Osteocyte (in vitro differentiated cells): Measurements from ENCODE around the gene KRT86. TPM values are rescaled to one million over a fixed set of nuclear protein-coding genes. Genes with fewer than 3 reads are reported as not detected.
A peak's percentile ranks its signal among the peaks of the same experiment; 100 is the strongest.

Experiments
- DNase-seq: peaks from one replicate; pipeline ENCODE4 v3.0.0; 2021; ENCODE audit warnings: mixed read lengths; ENCODE audit not compliant: unreplicated experiment; ENCODE audit errors: extremely low spot score
- H3K27ac Mint-ChIP-seq: one replicate; pipeline ENCODE4 v1.8.0; 2021; ENCODE audit warnings: mild to moderate bottlenecking, mixed read lengths; ENCODE audit not compliant: unreplicated experiment
- H3K27me3 Mint-ChIP-seq: one replicate; pipeline ENCODE4 v1.8.0; 2021; ENCODE audit warnings: mixed read lengths; ENCODE audit not compliant: unreplicated experiment
- H3K36me3 Mint-ChIP-seq: one replicate; pipeline ENCODE4 v1.8.0; 2021; ENCODE audit warnings: mixed read lengths; ENCODE audit not compliant: unreplicated experiment
- H3K4me1 Mint-ChIP-seq: one replicate; pipeline ENCODE4 v1.8.0; 2021; ENCODE audit warnings: mixed read lengths; ENCODE audit not compliant: unreplicated experiment
- H3K4me3 Mint-ChIP-seq: one replicate; pipeline ENCODE4 v1.8.0; 2021; ENCODE audit warnings: mild to moderate bottlenecking, moderate library complexity, mixed read lengths; ENCODE audit not compliant: unreplicated experiment
- H3K9me3 Mint-ChIP-seq: one replicate; pipeline ENCODE4 v1.8.0; 2021; ENCODE audit warnings: mixed read lengths; ENCODE audit not compliant: unreplicated experiment
- total RNA-seq: library from RNA; stranded (reverse); gene quantifications from 2 replicates; pipeline ENCODE4 v1.2.1, GENCODE V29; 2021
- TF ChIP-seq, protein P1 (sequence below): fragments of 200-600 bp; sonication (generic); IDR thresholded peaks from 2 replicates; pipeline ENCODE4 v1.5.0; 2021; ENCODE audit warnings: antibody characterized with exemption, mild to moderate bottlenecking, moderate library complexity

The KRT86 gene
- total RNA-seq, 1 donor from 2014 or later, result 0.24 TPM

DNA sequence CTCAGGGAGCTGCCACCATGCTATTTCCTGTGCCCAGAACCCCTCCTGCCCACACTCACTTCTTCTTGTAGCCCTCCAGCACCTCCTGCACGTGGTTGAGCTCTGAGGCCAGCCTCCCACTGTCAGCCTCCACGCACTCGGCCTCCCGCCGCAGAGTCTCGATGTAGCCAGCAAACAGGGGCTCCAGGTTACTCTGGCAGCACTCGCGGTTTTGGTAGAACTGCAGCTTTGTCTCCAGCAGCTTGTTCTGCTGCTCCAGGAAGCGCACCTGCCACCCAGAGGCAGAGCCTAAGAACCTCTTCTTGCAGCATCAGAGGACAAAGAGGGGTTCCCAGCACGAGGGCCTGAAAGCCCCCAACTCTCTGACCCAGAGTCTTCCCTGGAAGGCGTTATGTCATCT is 44.7 kb downstream of the KRT86 start:
- H3K27ac Mint-ChIP-seq, result no peak overlapping the region
- H3K9me3 Mint-ChIP-seq, result no peaks in the 10 kb centered on the region
- TF ChIP-seq, protein P1, sequence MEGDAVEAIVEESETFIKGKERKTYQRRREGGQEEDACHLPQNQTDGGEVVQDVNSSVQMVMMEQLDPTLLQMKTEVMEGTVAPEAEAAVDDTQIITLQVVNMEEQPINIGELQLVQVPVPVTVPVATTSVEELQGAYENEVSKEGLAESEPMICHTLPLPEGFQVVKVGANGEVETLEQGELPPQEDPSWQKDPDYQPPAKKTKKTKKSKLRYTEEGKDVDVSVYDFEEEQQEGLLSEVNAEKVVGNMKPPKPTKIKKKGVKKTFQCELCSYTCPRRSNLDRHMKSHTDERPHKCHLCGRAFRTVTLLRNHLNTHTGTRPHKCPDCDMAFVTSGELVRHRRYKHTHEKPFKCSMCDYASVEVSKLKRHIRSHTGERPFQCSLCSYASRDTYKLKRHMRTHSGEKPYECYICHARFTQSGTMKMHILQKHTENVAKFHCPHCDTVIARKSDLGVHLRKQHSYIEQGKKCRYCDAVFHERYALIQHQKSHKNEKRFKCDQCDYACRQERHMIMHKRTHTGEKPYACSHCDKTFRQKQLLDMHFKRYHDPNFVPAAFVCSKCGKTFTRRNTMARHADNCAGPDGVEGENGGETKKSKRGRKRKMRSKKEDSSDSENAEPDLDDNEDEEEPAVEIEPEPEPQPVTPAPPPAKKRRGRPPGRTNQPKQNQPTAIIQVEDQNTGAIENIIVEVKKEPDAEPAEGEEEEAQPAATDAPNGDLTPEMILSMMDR, result peak; percentile 26
- DNase-seq, result no peak
- no peaks in the 10 kb centered on the region for H3K36me3 Mint-ChIP-seq
- H3K27me3 Mint-ChIP-seq, result peaks cover 48% of the 10 kb centered on the region
- H3K4me1 Mint-ChIP-seq, result no peaks in the 10 kb centered on the region
- no peak overlapping the region for H3K4me3 Mint-ChIP-seq

DNA sequence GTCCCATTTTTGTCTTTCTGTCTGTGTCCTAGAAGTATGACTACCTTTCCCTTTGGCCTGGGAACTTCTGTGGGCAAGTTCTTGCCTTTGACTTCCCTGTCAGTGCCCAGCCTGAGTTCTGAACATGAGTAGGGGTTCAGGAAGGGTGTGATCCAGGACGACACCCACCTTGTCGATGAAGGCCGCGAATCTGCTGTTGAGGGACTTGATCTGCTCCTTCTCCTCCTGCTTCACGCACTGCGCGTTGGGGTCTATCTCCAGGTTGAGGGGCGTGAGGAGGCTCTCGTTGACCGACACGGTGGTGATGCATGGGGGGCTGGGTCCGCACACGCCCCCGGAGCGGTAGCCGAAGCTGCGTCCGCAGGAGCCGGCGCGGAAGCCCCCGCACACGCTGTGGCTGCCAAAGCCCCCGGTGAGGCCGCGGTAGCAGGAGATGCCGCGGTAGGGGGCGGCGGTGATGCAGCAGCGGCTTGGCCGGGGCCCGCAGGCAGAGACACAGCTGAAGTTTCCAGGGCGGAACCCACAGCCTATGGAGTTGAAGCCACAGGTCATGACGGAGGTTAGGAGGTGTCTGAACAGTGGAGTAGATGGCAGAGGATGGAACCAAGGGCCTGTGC is 46.4 kb downstream of the KRT86 start, which contains the start of gene KRT83:
KRT83 (minus strand) TSS at position 615 of the 617 bp plus-strand sequence; CDS start at position 552, 63 bp downstream.
- TF ChIP-seq, protein P1, result no peak
- Mint-ChIP-seq H3K27me3 (peaks cover 41% of the 10 kb centered on the region), H3K27ac (no peak within 1 kb of the TSS), H3K36me3 (no peaks in the 10 kb centered on the region), H3K9me3 (no peaks in the 10 kb centered on the region), H3K4me1 (no peaks in the 10 kb centered on the region), H3K4me3 (no peak within 1 kb of the TSS)
- no peak for DNase-seq

DNA sequence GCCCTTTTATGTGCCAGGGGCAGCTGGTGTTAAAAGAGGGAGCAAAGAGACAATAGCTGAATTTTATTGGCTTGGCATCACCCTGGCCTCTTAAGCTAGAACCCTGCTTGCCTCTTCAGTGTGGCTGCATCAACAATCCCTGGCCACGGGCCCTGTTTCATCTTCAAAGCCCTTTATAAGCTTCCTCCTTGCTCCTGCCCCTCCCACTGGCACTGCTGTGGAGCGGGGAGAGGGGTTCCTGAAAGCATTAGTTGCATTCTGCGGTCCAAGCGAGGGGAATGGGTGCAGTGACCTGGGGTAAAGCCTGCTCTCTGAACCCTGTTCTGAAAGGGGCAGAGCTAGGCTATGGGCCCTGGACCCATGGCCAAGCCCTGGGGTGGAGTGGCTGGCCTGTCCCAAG is 47.0 kb downstream of the KRT86 start:
- H3K4me3 Mint-ChIP-seq, result no peak overlapping the region
- no peak for DNase-seq
- TF ChIP-seq, protein P1, result no peak
- peaks cover 41% of the 10 kb centered on the region for H3K27me3 Mint-ChIP-seq
- H3K36me3 Mint-ChIP-seq, result no peaks in the 10 kb centered on the region
- H3K27ac Mint-ChIP-seq, result no peak overlapping the region
- no peaks in the 10 kb centered on the region for H3K4me1 Mint-ChIP-seq
- no peaks in the 10 kb centered on the region for H3K9me3 Mint-ChIP-seq

DNA sequence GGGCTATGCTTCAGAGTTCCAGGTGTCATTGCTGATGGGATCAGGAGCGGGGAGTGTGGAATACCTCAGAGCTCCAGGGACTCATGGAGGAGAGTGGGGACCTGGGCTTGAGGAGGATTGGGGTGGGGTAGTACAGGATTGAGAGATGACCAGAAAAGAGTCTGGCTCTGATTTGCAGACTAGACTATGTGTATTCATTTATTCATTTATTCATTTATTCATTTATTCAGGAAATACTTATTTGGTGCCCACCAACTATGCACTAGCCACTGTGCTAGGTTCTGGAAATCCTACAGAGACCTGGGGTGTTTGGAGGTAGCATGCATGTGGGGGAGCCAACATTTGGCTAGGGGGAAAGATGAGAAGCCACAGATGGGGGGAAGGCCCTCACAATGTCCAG is 47.6 kb downstream of the KRT86 start:
- TF ChIP-seq, protein P1, result no peak
- H3K4me3 Mint-ChIP-seq, result no peak overlapping the region
- no peaks in the 10 kb centered on the region for H3K36me3 Mint-ChIP-seq
- no peak overlapping the region for H3K27ac Mint-ChIP-seq
- DNase-seq, result no peak
- peaks cover 41% of the 10 kb centered on the region for H3K27me3 Mint-ChIP-seq
- H3K4me1 Mint-ChIP-seq, result no peaks in the 10 kb centered on the region
- H3K9me3 Mint-ChIP-seq, result no peaks in the 10 kb centered on the region

DNA sequence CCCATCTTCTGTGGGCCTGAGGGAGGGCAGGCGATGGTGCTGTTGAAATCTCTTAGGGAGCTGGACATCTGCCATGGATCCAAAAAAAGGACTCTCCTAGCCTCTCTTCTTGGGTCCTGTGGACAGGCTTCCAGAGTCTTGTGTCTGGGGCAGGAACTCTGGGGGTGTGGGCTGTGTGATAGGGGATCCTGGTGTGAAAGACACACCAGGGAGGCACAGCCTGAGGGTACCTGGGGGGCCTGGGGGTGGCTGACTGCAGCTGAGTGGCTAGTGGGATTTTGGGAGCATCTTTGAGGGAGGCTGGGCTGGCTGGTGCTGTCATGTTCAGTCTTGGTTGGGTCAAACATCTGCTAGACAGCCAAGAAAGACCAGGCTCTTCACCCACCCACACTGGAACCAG is 48.6 kb downstream of the KRT86 start:
- TF ChIP-seq, protein P1, result no peak
- H3K27me3 Mint-ChIP-seq, result peaks cover 41% of the 10 kb centered on the region
- no peak overlapping the region for H3K4me3 Mint-ChIP-seq
- H3K4me1 Mint-ChIP-seq, result peaks cover 4% of the 10 kb centered on the region
- DNase-seq, result no peak
- H3K27ac Mint-ChIP-seq, result no peak overlapping the region
- H3K36me3 Mint-ChIP-seq, result no peaks in the 10 kb centered on the region
- no peaks in the 10 kb centered on the region for H3K9me3 Mint-ChIP-seq
